Astrocyte of the spinal cord (primary cell): ENCODE data around the gene CDK7.

Source experiments
- DNase-seq: peaks from one replicate; pipeline ENCODE4 v3.0.0; 2011; ENCODE audit warnings: low read depth, low spot score
- H3K4me3 ChIP-seq: 2 replicates; pipeline ENCODE4 v1.5.1; 2011; ENCODE audit warnings: low read depth, mild to moderate bottlenecking, low read length, moderate library complexity
- CTCF ChIP-seq: IDR thresholded peaks from 2 replicates; pipeline ENCODE4 v1.5.1; 2012; ENCODE audit warnings: low read depth, mild to moderate bottlenecking, low read length, inconsistent platforms
- in situ Hi-C: cut with HindIII; loops from 2 replicates; pipeline ENCODE4 v1.10.0; 2017; ENCODE audit warnings: low sequenced_read_pairs

The CDK7 gene

DNA sequence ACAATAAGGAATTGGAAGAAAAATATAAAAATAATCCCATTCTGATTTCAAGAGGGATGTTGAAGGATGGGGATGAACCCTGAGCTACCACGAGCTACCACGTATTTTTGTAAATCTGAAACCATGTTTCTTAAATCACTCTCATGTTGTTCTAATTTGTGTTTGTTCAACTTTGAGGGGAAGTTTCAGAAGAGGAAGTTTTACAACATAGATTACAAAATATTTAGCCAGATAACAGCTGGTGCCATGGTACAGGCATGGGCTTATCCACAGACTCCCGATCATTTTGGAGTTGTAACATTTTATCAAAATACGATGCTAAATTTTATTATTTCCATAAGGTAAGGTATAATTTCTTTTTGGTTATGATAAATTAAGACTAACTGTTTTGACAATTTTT lies 82.7 kb downstream of the CDK7 start:
- in situ Hi-C loops, result no loop called here
- no peak overlapping the region for H3K4me3 ChIP-seq
- TF ChIP-seq CTCF, result no peak
- DNase-seq, result no peak

DNA sequence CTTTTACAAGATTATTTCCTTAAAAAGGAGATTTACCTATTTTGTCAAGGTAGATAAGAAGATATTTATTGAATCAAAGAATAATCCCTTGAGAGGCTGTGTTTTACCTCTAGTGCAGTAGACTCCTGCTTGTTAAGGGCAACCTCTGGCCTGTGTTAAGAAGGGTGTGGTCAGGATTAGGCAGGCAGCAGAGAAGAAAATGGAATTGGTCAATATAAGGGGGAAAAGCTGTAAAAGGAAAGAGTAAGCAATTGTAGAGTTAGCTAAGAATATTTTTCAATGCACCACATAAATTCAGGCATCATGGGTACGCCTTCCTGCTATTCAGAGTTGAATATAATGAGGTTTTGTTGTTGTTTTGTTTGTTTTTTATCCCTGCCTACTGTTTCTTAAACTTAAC lies 91.7 kb downstream of the CDK7 start:
- DNase-seq, result no peak
- H3K4me3 ChIP-seq, result no peak overlapping the region
- no peak for TF ChIP-seq CTCF
- in situ Hi-C loops, result no loop called here
